Vagina (tissue), 2 donors: ENCODE data around the gene EYA4.

Experiments used
- POLR2AphosphoS5 ChIP-seq, 2 donors: sonication (generic); formaldehyde crosslinking; IDR thresholded peaks; one replicate each; pipeline ENCODE4 v1.9.0; 2017; ENCODE audit warnings: antibody characterized with exemption in 2 of 2, mild to moderate bottlenecking in 2 of 2, low read depth in 1 of 2; ENCODE audit not compliant: insufficient read depth in 1 of 2
- TF ChIP-seq, protein P1 (sequence below), 3 experiments: fragments of 450-650 bp in 2 of 3; fragments of 200-600 bp in 1 of 3; sonication (generic) in 1 of 3; IDR thresholded peaks; one replicate each; pipeline ENCODE4 v1.5.1; 2017 to 2019; ENCODE audit warnings: antibody characterized with exemption in 3 of 3, mild to moderate bottlenecking in 2 of 3, moderate library complexity in 2 of 3

GRCh38 chr6:133393891-133394290 is 152.7 kb downstream of the EYA4 start:
- TF ChIP-seq, protein P1, sequence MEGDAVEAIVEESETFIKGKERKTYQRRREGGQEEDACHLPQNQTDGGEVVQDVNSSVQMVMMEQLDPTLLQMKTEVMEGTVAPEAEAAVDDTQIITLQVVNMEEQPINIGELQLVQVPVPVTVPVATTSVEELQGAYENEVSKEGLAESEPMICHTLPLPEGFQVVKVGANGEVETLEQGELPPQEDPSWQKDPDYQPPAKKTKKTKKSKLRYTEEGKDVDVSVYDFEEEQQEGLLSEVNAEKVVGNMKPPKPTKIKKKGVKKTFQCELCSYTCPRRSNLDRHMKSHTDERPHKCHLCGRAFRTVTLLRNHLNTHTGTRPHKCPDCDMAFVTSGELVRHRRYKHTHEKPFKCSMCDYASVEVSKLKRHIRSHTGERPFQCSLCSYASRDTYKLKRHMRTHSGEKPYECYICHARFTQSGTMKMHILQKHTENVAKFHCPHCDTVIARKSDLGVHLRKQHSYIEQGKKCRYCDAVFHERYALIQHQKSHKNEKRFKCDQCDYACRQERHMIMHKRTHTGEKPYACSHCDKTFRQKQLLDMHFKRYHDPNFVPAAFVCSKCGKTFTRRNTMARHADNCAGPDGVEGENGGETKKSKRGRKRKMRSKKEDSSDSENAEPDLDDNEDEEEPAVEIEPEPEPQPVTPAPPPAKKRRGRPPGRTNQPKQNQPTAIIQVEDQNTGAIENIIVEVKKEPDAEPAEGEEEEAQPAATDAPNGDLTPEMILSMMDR (IDR thresholded peaks at IDR 0.05) = no peak
- no peak for TF ChIP-seq POLR2AphosphoS5 (IDR thresholded peaks at IDR 0.05; ENCODE audit: insufficient read depth in 1 of 2, low read depth in 1 of 2)
